ENCODE data around the gene PSAT1. TPM values are rescaled to one million over a fixed set of nuclear protein-coding genes. Genes with fewer than 3 reads are reported as not detected.

PSAT1 gene
- total and polyA plus RNA-seq, 2 experiments from 2014 or later = 414 to 486 TPM

- H3K27ac ChIP-seq (ENCODE audit: low read depth) = no peak overlapping the region
- no peaks in the 10 kb centered on the region for H3K79me2 ChIP-seq (replicated peaks; ENCODE audit: insufficient read depth)
- ATAC-seq = no peak
- Mint-ChIP-seq H3K4me3 (no peak overlapping the region), H3K36me3 (ENCODE audit: low read depth) (peaks cover 16% of the 10 kb centered on the region; the same call in 2 of the 3 replicates), H3K27ac (no peak overlapping the region), H3K4me1 (no peaks in the 10 kb centered on the region), H3K27me3 (ENCODE audit: insufficient read depth, low read depth, poor library complexity) (no peaks in the 10 kb centered on the region), H3K9me3 (no peaks in the 10 kb centered on the region)
- no peak overlapping the region for H3K4me2 ChIP-seq
- no peaks in the 10 kb centered on the region for H3F3A ChIP-seq (replicated peaks; ENCODE audit: low read depth)
- no peaks in the 10 kb centered on the region; the same call in 1 of the 2 replicates for H3K36me3 ChIP-seq (ENCODE audit: insufficient read depth)
- H4K20me1 ChIP-seq (replicated peaks; ENCODE audit: insufficient read depth) = no peaks in the 10 kb centered on the region
- H3K4me3 ChIP-seq = no peak overlapping the region
- no peak overlapping the region for H2AFZ ChIP-seq
- TF ChIP-seq EZH2 (IDR thresholded peaks at IDR 0.05; ENCODE audit: low read depth, unreplicated experiment) (no peak), ZNF462 (CRISPR knock-in tag; IDR thresholded peaks at IDR 0.05) (no peak), CREB1 (CRISPR knock-in tag; IDR thresholded peaks at IDR 0.05; ENCODE audit: low read depth) (no peak), CTCF (conservative IDR thresholded peaks at IDR 0.05; ENCODE audit: low read depth in 2 of 2) (peak in 1 of 2 experiments; percentile 80; a peak in 3 of 4 replicates), ETS1 (IDR thresholded peaks at IDR 0.05) (no peak), POLR2AphosphoS5 (IDR thresholded peaks at IDR 0.05; ENCODE audit: low read depth) (no peak), NANOG (IDR thresholded peaks at IDR 0.05; ENCODE audit: borderline replicate concordance) (no peak)
- no peaks in the 10 kb centered on the region for H3K27me3 ChIP-seq (ENCODE audit: insufficient read depth)
- H3K9me2 ChIP-seq (ENCODE audit: insufficient read depth) = no peaks in the 10 kb centered on the region
- peak; percentile 61 for DNase-seq (ENCODE audit: low spot score)
- no peaks in the 10 kb centered on the region for H3K4me1 ChIP-seq (ENCODE audit: insufficient read depth)
These were observed 35.4 kb upstream of the PSAT1 start for GRCh38 chr9:78261403-78262001.
